ENCODE results near the gene STK32C.
"Not testable (repeated sequence)": the region's sequence is repeated elsewhere in the genome, so short reads cannot be mapped to it uniquely, and the experiment has no call there.

STK32C gene

GRCh38 chr10:132273966-132274365 lies 33.8 kb downstream of the STK32C start:
- Histone ChIP-seq H3K9ac (ENCODE audit: insufficient read length) (no peak overlapping the region), H3K4me3 (no peak overlapping the region), H3K9me3 (ENCODE audit: low read depth, low read length) (no peaks in the 10 kb centered on the region), H3K36me3 (ENCODE audit: insufficient read depth, low read length) (no peaks in the 10 kb centered on the region), H3K27ac (no peak overlapping the region)
- TF ChIP-seq EZH2 (IDR thresholded peaks at IDR 0.05) (no peak), FOXP2 (optimal IDR thresholded peaks at IDR 0.05; ENCODE audit: control extremely low read depth, extremely low read length, insufficient read depth) (no peak), POLR2AphosphoS5 (IDR thresholded peaks at IDR 0.05; ENCODE audit: borderline replicate concordance, low read depth, low read length) (no peak)
- no peak for DNase-seq (ENCODE audit: low read depth, low spot score)

- TF ChIP-seq POLR2AphosphoS5 (IDR thresholded peaks at IDR 0.05; ENCODE audit: borderline replicate concordance, low read depth, low read length), result no peak
- TF ChIP-seq EZH2 (IDR thresholded peaks at IDR 0.05), result no peak
- TF ChIP-seq FOXP2 (optimal IDR thresholded peaks at IDR 0.05; ENCODE audit: control extremely low read depth, extremely low read length, insufficient read depth), result no peak
- Histone ChIP-seq H3K36me3 (ENCODE audit: insufficient read depth, low read length) (no peaks in the 10 kb centered on the region), H3K9me3 (ENCODE audit: low read depth, low read length) (no peaks in the 10 kb centered on the region), H3K9ac (ENCODE audit: insufficient read length) (no peak overlapping the region), H3K27ac (no peak overlapping the region), H3K4me3 (no peak overlapping the region)
- no peak for DNase-seq (ENCODE audit: low read depth, low spot score)
These were observed 34.3 kb downstream of the STK32C start for GRCh38 chr10:132273304-132273944.

DNA sequence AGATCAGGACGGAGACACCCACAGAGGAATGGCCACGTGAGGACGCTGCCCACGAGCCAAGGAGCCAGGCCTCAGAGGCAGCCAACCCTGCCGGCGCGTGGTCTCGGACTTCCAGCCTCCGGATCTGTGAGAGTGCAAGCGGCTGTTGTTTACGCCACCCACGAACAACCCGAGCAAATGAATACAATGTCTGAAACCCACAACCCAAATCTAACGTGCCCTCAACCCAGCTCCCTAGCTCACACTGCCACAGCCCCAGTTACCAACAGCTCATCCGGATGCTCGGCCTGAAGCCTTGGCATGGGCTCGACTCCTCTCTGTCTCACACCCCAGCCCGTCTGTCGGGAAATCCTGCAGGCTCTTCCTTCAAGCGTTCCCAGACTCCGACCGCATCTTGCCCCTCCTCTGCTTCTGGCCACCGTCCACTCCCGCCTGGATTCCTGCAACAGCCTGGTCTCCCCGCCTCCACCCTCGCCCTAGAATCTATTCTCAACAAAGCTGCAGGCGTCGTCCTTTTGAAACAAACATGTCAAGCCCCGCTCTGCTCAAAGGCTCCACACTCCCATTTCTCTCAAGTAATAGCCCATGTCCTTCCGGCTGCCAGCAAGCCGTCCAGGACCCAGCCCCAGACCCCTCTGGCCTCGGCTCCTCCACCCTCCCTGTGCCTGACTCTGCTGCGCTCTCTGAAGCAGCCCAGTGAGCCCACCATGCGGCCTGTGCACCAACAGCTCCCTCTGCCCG lies 35.3 kb downstream of the STK32C start:
- Histone ChIP-seq H3K36me3 (ENCODE audit: insufficient read depth, low read length) (no peaks in the 10 kb centered on the region), H3K9me3 (ENCODE audit: low read depth, low read length) (no peaks in the 10 kb centered on the region), H3K4me3 (no peak overlapping the region), H3K27ac (no peak overlapping the region), H3K9ac (ENCODE audit: insufficient read length) (no peak overlapping the region)
- DNase-seq (ENCODE audit: low read depth, low spot score), result no peak
- no peak for TF ChIP-seq EZH2 (IDR thresholded peaks at IDR 0.05)
- no peak for TF ChIP-seq POLR2AphosphoS5 (IDR thresholded peaks at IDR 0.05; ENCODE audit: borderline replicate concordance, low read depth, low read length)
- TF ChIP-seq FOXP2 (optimal IDR thresholded peaks at IDR 0.05; ENCODE audit: control extremely low read depth, extremely low read length, insufficient read depth), result no peak

DNA sequence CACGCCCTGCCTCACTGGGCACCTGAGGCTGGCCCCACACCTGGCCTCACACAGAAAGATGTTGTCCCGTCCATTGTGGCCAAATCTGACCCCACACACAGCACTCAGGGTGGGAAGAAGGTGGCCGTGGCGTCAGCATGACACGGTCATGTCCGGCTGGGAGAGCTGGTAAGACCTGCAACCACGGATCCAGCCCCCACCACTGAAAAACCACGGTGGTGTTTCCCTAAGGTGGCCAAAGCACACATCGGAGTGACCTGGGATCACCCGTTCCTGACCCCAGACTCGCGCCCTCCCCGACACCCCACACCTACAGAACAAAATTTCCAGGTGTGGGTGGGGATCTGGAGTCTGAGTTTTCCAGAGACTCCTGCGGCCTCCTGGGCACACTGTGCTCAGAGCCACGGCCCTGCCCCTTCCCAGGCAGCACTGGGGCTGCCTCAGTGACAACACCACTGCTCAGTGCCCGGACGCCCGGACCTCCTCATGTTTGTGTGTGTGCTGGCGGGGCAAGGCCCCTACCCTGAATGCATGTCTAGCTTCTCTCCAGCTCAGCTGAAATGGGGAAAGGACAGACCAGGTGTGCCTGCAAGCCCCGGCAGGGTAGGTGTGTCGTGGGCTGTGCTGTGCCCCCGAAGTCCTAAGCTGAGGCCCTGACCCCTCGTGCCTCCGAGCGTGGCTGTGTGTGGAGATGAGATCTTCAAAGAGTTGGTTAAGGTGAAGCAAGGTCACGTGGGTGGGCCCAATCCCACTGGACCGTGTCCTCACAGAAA lies 36.1 kb downstream of the STK32C start:
- TF ChIP-seq EZH2 (IDR thresholded peaks at IDR 0.05) (no peak), POLR2AphosphoS5 (IDR thresholded peaks at IDR 0.05; ENCODE audit: borderline replicate concordance, low read depth, low read length) (no peak), FOXP2 (optimal IDR thresholded peaks at IDR 0.05; ENCODE audit: control extremely low read depth, extremely low read length, insufficient read depth) (no peak)

GRCh38 chr10:132270721-132271457 lies 36.9 kb downstream of the STK32C start:
- Histone ChIP-seq H3K27ac (no peak overlapping the region), H3K4me3 (no peak overlapping the region), H3K36me3 (ENCODE audit: insufficient read depth, low read length) (no peaks in the 10 kb centered on the region), H3K9ac (ENCODE audit: insufficient read length) (no peak overlapping the region), H3K9me3 (ENCODE audit: low read depth, low read length) (no peaks in the 10 kb centered on the region)
- TF ChIP-seq EZH2 (IDR thresholded peaks at IDR 0.05) (no peak), POLR2AphosphoS5 (IDR thresholded peaks at IDR 0.05; ENCODE audit: borderline replicate concordance, low read depth, low read length) (no peak), FOXP2 (optimal IDR thresholded peaks at IDR 0.05; ENCODE audit: control extremely low read depth, extremely low read length, insufficient read depth) (no peak)
- no peak for DNase-seq (ENCODE audit: low read depth, low spot score)

More for the DNA sequence above, 36.1 kb downstream of the STK32C start:
- no peaks in the 10 kb centered on the region for H3K9me3 ChIP-seq (ENCODE audit: low read depth, low read length)
- H3K9ac ChIP-seq (ENCODE audit: insufficient read length), result no peak overlapping the region
- no peaks in the 10 kb centered on the region for H3K36me3 ChIP-seq (ENCODE audit: insufficient read depth, low read length)
- no peak for DNase-seq (ENCODE audit: low read depth, low spot score)
- no peak overlapping the region for H3K27ac ChIP-seq
- H3K4me3 ChIP-seq, result no peak overlapping the region

GRCh38 chr10:132270256-132270655 lies 37.5 kb downstream of the STK32C start:
- H3K4me3 ChIP-seq, result no peak overlapping the region
- no peak overlapping the region for H3K27ac ChIP-seq
- no peaks in the 10 kb centered on the region for H3K9me3 ChIP-seq (ENCODE audit: low read depth, low read length)
- no peak overlapping the region for H3K9ac ChIP-seq (ENCODE audit: insufficient read length)
- H3K36me3 ChIP-seq (ENCODE audit: insufficient read depth, low read length), result no peaks in the 10 kb centered on the region
- no peak for TF ChIP-seq EZH2 (IDR thresholded peaks at IDR 0.05)
- no peak for DNase-seq (ENCODE audit: low read depth, low spot score)

DNA sequence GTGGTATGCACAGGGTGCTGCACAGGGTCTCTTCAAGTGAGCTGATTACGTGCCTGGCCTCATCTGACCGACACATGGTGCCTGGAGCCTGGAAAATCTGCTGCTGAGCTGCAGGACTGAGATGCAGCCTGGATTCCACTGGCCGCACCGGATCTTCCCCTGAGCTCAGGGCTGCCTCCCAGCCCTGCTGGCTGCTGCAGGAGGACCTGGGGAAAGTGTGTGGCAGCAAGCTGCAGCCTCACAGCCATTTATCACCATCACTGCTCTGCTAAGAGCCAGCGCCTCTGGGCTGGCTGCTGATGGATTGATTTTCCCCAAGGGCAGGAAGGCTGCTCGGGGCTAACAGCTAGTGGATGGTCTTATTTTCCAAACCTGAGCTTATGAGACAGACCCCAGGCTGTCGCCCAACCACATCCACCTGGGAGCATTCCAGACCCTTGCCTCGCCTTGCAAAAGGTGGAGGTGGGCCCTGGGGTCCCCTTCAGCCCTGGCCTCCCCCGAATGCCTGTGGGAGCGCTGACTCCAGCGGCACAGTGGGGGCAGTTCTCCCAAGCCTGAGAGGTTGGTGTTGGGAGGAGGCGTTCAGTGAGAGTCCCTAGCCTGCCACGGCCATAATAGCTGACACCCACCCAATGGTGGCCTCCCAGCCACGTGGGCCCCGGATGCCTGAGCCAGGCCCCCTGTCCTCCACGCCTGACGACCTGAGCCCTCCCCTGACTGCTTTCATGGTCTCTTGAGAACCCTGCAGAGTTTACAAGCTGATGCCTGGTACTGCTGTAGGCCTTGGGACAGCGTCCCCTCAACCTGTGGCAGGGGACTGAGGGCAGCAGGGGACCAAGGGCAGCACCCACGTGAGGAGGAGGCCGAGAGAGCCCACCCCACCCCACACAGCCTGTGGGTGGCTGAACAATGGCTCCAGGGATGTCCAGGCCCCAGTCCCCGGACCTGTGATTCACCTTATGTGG lies 38.2 kb downstream of the STK32C start:
- Histone ChIP-seq H3K4me3 (no peak overlapping the region), H3K36me3 (ENCODE audit: insufficient read depth, low read length) (no peaks in the 10 kb centered on the region), H3K27ac (no peak overlapping the region), H3K9ac (ENCODE audit: insufficient read length) (no peak overlapping the region), H3K9me3 (ENCODE audit: low read depth, low read length) (no peaks in the 10 kb centered on the region)
- DNase-seq (ENCODE audit: low read depth, low spot score), result no peak
- no peak for TF ChIP-seq POLR2AphosphoS5 (IDR thresholded peaks at IDR 0.05; ENCODE audit: borderline replicate concordance, low read depth, low read length)
- no peak for TF ChIP-seq FOXP2 (optimal IDR thresholded peaks at IDR 0.05; ENCODE audit: control extremely low read depth, extremely low read length, insufficient read depth)
- TF ChIP-seq EZH2 (IDR thresholded peaks at IDR 0.05), result no peak

DNA sequence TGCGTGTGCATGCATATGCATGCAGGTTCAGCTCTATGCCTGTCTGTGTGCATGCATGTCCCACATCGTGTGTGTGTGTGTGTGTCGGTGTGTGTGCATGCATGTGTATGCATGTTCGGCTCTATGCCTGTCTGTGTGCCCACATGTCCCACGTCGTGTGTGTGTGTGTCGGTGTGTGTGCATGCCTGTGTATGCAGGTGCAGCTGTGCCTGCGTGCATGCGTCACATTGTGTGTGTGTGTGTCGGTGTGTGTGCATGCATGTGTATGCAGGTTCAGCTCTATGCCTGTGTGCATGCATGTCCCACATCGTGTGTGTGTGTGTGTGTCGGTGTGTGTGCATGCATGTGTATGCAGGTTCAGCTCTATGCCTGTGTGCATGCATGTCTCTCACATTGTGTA lies 39.8 kb downstream of the STK32C start:
- H3K27ac ChIP-seq; H3K9ac ChIP-seq (ENCODE audit: insufficient read length); H3K9me3 ChIP-seq (ENCODE audit: low read depth, low read length); H3K36me3 ChIP-seq (ENCODE audit: insufficient read depth, low read length); DNase-seq (ENCODE audit: low read depth, low spot score); H3K4me3 ChIP-seq: not testable (repeated sequence)

Data from SK-N-MC (cell line).